Right lobe of liver (tissue), 4 donors: ENCODE measurements around the gene LGALS9.
"Not testable (repeated sequence)": the region's sequence is repeated elsewhere in the genome, so short reads cannot be mapped to it uniquely, and the experiment has no call there.

Experiments
- CTCF ChIP-seq, 4 donors: fragments of 200-600 bp in 3 of 4; fragments of 450-650 bp in 1 of 4; IDR thresholded peaks; one replicate each; pipeline versions ENCODE4 v1.5.1 to v1.8.0; 2016 to 2022; ENCODE audit warnings: antibody characterized with exemption in 4 of 4, mild to moderate bottlenecking in 2 of 4
- POLR2A ChIP-seq: fragments of 450-650 bp; IDR thresholded peaks from one replicate; pipeline ENCODE4 v1.6.1; 2017; ENCODE audit warnings: antibody characterized with exemption, mild to moderate bottlenecking
- donor health status: DM: no; HTN: no; CAD: no.
- donor health status: DM: no; HTN: no; CAD: no.
- donor health status: DM: no; HTN: yes; CAD: no.

- not testable (repeated sequence) for TF ChIP-seq CTCF (IDR thresholded peaks at IDR 0.05); POLR2A
Observed at GRCh38 chr17:27655525-27656111, 24.6 kb downstream of the LGALS9 start.
